Measurements from ENCODE around the gene MBNL2. TPM values are rescaled to one million over a fixed set of nuclear protein-coding genes. Genes with fewer than 3 reads are reported as not detected.
A peak's percentile ranks its signal among the peaks of the same experiment; 100 is the strongest.

The MBNL2 gene
- total RNA-seq, 2 donors from 2014 or later: 28.2 to 61.8 TPM

DNA sequence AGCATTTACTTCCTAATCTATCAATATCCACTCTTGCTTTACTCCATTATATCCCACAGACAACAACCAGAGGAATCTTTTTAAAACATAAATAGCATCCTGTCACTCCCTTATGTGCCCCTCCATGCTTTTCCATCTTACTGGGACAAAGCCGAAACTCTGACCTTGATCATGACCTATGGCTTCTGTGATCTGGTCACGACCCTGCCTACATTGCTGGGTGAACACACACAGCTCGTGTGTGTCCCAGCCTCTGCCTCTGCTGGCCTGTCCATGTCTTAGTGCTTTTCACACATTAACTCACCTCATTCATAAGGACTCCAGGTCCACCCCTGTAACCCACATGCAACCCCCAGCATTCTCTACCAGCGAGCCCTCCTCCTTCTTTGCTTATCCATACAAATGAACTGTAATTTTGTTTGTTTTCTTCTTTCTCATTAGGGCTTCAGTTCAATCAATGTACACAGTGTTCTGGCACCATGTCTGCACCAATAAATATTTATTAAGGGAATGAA is 115.9 kb downstream of the MBNL2 start:
- Histone ChIP-seq H3K9me3 (no peaks in the 10 kb centered on the region), H3K4me3 (no peak overlapping the region), H3K9ac (ENCODE audit: low read depth in 2 of 2, low read length in 2 of 2) (no peak overlapping the region), H3K36me3 (no peaks in the 10 kb centered on the region), H3K4me1 (no peaks in the 10 kb centered on the region), H3K27me3 (no peaks in the 10 kb centered on the region), H3K27ac (no peak overlapping the region)
- no peak for TF ChIP-seq CTCF (IDR thresholded peaks at IDR 0.05)
- intact Hi-C loops (cut with DNase I): no loop called here
- DNase-seq: no peak

DNA sequence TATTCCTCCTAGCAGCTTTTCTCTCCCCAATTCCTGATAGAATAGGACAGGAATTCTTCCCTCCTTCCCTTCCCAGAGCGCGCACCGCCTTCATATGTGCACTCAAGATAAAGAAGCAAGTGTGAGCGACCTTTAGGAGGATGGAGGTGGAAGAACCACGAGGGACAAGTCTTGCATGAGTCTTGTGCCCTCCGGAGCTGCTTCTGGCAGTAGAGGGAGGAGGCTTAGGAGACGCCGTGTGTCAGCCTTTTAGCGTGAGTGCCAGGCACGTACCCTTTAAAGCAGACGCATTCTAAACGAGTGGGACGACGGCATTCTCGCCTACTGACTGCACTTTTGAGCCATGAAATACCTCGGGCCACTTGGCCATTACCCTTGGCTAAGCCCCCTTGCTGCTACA is 116.4 kb downstream of the MBNL2 start:
- H3K4me1 ChIP-seq: no peaks in the 10 kb centered on the region
- no peak overlapping the region for H3K9ac ChIP-seq (ENCODE audit: low read depth in 2 of 2, low read length in 2 of 2)
- H3K27me3 ChIP-seq: no peaks in the 10 kb centered on the region
- no peak overlapping the region for H3K27ac ChIP-seq
- H3K4me3 ChIP-seq: no peak overlapping the region
- intact Hi-C loops (cut with DNase I): no loop called here
- H3K9me3 ChIP-seq: no peaks in the 10 kb centered on the region
- no peaks in the 10 kb centered on the region for H3K36me3 ChIP-seq
- DNase-seq: no peak
- TF ChIP-seq CTCF (IDR thresholded peaks at IDR 0.05): no peak

- H3K27ac ChIP-seq: peak overlapping the region; percentile 41
- H3K4me3 ChIP-seq: no peak overlapping the region
- no peaks in the 10 kb centered on the region for H3K27me3 ChIP-seq
- peak overlapping the region in 1 of 2 donors; percentile 9 for H3K9ac ChIP-seq (ENCODE audit: low read depth in 2 of 2, low read length in 2 of 2)
- no peaks in the 10 kb centered on the region for H3K4me1 ChIP-seq
- TF ChIP-seq CTCF (IDR thresholded peaks at IDR 0.05): no peak
- DNase-seq: peak; percentile 38
- no peaks in the 10 kb centered on the region for H3K9me3 ChIP-seq
- H3K36me3 ChIP-seq: no peaks in the 10 kb centered on the region
- intact Hi-C loops (cut with DNase I): no loop called here
Measured at GRCh38 chr13:97339019-97339987, 117.2 kb downstream of the MBNL2 start.

GRCh38 chr13:97339988-97340749 is 118.0 kb downstream of the MBNL2 start:
- H3K36me3 ChIP-seq: no peaks in the 10 kb centered on the region
- no peak overlapping the region for H3K9ac ChIP-seq (ENCODE audit: low read depth in 2 of 2, low read length in 2 of 2)
- H3K27ac ChIP-seq: peak overlapping the region; percentile 18
- TF ChIP-seq CTCF (IDR thresholded peaks at IDR 0.05): no peak
- no peaks in the 10 kb centered on the region for H3K27me3 ChIP-seq
- DNase-seq: no peak
- no peak overlapping the region for H3K4me3 ChIP-seq
- no peaks in the 10 kb centered on the region for H3K4me1 ChIP-seq
- intact Hi-C loops (cut with DNase I): loop anchor here (5.0 kb wide), 2 partner anchors 118 to 228 kb away; partner anchors contain the start of gene MBNL2
- no peaks in the 10 kb centered on the region for H3K9me3 ChIP-seq

DNA sequence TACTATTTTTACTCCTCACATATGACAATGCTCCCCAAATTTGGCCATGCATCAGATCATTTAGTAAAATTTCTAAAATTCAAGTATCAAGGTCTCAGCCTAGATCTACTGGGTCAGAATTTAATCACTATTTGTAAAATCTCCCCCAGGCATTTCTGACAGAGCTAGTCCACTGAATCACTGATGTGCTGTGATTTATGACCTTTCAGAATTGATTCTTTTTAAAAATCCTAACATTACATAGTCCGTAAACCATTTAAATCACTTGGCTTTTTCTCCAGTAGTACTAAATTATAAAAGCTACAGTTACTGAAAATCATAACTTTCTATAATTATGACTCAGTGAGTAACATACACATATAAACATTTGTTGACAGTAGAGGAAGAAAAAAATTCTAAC is 119.0 kb downstream of the MBNL2 start:
- Histone ChIP-seq H3K27me3 (no peaks in the 10 kb centered on the region), H3K4me3 (no peak overlapping the region), H3K36me3 (no peaks in the 10 kb centered on the region), H3K27ac (no peak overlapping the region), H3K9ac (ENCODE audit: low read depth in 2 of 2, low read length in 2 of 2) (no peak overlapping the region), H3K4me1 (no peaks in the 10 kb centered on the region), H3K9me3 (no peaks in the 10 kb centered on the region)
- no peak for DNase-seq
- TF ChIP-seq CTCF (IDR thresholded peaks at IDR 0.05): no peak
- intact Hi-C loops (cut with DNase I): loop anchor here (5.0 kb wide), 2 partner anchors 119 to 229 kb away; partner anchors contain the start of gene MBNL2
